Stimulated activated CD4-positive, alpha-beta T cell treated with anti-CD3 and anti-CD28 coated beads, Interleukin-1b, Interleukin-23, amount 100 ng/mL, for 4 hours (primary cell): ENCODE data around the gene IL1B.

Experiments used
- DNase-seq, 2 donors: peaks; one replicate each; pipeline ENCODE4 v3.0.0-alpha.2; 2020; ENCODE audit warnings: low read depth in 2 of 2

The IL1B gene

DNA sequence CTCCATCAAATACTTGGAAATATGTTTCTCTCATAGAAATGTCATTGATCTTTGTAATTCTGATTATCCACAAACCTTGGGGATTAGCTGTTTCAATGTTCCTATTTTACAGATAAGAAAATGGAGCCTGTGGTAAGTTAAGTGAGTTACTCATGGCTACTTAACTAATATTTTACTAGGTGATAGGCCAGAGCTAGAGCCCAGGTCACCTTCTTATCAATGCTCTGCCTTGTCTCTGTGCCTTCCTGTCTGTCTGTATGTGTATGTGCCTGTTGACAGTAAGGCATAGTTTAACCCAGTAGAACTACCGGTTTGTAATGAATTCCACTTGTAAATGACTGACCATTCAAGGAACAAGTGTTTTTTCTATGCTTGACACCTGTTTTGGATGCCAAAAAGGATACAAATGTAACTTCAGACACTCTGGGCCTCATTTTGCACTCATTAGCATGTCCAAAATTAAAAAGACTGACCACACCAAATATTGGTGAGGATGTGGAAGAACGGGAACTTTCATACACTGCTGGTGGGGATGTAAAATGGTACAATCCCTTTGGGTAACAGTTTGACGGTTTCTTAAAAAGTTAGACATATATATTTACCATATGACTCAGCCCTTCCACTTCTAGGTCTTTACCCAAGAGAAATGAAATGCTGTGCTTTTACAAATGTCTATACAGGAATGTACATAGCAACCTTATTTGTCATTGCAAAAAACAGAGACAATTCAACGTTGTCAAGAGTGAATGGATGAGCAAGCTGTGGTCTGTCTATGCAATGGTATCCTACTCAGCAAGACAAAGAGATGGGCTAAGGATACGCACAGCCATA is 32.7 kb downstream of the IL1B start:
- no peak for DNase-seq

DNA sequence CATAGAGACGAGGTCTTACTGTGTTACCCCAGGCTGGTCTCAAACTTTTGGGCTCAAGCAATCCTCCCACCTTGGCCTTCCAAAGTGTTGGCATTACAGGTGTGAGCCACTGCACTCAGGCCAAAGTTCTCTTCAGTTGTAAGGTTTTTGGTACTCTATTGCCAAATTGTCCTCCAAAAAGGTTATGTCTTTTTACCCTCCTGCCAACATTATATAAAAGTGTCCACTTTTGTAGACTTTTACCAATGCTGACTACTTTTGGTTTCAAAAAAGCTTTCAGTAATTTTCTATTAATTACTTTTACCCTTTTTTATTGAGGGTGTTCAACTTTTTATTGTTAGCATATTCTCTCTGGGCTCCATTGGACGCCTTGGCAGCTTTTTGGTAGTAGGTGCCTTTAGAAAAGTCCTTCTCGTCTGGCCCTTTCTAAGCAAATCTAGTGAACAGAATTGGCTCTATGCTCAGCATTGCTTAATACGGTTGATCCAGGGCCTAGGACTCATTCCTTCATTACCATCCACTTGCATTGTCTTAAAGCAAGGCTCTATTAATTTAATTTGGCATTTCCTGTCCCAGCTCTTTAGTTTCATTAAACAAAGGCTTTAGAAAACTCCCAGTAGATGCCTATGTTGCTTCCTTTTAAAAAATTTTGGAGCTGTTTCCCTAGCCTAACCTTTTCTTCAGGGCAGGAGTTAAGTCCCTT is 35.5 kb downstream of the IL1B start:
- DNase-seq: no peak

DNA sequence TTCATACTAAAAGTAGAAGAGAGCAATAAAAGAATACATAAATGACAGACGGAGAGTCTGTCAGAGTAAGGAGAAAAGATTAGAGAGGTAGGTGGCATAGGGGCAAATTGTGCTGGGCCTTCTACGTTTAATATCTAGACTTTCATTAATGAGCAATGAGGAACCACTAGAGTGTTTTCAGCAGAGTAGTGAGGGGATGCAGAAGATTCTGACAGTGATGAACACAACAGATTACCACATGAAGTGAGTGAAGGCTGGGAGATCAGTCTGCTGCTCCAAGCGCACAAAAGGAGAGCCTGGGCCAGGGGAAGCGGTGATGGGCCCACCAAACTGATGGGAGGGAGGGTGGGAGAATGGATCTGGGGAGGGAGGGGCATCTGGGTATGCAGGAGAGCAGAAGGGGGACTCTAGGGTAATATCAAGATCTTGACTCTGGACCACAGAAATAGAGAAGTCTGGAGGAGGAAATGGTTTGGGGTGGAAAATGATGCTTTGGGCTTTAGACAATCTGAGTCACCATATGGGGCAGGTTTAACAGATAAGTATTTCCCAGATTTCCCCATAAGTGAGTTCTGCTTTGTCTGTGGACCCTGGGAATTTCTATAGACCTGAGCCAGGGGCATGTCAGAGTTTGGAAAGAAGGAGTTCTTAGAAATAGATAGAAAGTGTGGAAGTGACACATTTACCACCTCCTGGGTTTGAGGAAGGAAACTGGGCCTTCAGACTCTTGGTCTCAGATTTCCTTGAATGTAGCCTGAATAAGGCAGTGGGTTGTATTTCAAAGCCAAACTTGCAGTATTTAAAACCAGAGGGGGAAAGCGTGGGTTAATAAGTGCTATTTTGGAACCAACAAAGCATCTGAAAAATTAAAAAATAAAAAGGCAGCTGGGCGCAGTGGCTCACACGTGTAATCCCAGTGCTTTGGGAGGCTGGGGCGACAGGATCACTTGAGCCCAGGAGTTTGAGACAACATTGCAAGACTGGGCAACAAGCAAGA is 37.3 kb downstream of the IL1B start:
- DNase-seq: no peak

DNA sequence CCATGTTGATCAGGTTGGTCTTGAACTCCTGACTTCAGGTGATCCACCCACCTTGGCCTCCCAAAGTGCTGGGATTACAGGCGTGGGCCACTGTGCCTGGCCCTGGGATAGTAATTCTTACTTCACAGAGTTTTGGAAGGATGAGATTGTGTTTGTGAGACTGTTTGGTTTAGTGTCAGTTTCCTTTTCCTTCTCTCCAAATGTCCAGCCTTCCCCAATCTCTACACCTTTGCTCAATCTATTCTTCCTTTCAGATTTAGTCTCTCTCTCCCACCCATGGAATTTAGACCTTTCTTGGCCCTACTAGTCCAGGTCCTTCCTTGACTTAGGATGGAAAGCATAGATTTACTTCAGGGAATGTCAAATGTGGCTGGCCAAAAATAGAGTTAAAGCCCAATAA is 40.1 kb downstream of the IL1B start:
- DNase-seq: no peak

DNA sequence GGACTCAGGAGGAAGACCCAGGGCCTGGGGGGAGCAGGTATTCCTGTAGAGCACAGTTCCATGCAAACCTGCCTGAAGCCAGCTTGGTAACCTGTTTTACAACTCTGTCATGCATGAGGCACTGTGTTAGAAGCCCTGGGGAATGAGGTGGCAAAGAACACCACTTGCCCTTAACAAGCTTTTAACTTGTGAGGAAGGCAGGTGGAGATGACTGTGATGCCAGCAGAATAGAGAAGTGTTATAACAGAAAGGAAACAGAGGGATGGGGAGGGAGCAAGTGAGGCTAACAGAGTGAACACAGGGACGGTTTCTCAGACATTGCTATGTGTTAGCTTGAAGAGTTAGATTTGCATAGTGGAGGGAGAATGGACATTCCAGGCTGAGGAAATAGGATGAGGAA is 40.8 kb downstream of the IL1B start:
- DNase-seq: no peak

DNA sequence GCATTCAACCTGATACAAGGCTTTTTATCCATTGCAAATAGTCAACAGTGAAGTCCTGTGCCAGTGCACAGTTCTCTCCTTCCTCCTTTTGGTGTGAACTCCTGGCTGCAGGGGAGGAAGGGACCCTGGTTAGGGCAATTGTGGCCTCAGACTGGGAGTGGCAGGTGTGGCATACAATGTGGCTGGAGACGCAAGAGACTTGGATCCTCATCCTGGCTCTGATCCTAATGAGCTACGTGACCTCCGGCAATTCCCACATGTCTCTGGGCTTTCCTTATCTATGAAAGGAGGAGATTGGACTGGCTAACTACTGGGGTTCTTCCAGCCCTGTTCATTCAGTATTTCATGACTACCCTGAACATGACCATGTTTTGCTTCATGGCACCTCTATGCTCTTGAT is 41.7 kb downstream of the IL1B start:
- no peak for DNase-seq

DNA sequence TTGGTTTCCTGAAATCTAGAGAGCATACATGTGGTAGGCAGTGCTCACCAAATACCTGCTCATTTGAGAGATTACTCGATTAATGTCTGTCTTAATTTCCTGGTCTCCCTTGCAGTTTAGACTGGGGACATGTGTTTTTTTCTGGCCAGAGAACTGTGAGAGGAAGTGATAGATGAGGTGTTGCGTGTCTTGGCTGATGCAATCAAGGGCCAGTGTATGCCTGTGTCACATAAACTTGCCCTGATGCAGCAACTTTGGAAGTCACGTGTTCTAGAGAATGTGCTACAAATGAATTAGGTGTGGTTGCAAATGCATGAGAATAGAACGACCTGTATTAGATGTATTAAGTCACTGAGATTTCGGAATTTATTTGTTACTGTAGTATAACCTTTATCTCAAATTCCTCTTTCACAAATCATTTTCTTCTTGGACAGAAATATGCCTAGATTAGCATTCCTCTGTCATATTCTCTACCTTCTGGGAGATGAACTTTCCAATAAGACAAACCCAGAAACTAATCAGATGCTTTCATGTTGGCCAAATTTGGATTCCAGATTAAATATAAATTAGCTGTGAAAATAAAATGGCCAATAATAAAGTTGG is 42.3 kb downstream of the IL1B start:
- DNase-seq: no peak

DNA sequence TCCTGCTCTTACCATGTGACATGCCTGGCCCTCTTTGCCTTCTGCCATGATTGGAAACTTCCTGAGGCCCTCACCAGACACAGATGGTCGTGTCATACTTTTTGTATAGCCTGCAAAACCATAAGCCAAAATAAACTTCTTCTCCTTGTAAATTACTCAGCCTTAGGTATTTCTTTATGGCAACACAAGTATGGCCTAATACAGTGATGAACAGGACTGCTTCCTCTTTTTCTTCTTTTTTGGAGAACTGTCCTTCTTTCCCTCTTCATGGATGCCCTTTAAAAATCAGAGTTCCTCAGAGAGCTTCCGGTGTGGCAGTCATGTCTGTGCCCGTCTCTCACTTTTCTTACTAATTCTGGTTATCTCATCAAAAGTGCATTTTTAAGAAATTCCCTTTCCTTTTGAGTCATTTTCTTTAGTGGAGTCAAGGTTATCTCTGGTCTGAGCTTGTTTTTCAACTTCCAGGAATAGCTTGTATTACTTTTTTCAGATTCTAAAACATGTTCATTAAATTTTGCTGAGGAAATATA is 43.1 kb downstream of the IL1B start:
- DNase-seq: no peak

DNA sequence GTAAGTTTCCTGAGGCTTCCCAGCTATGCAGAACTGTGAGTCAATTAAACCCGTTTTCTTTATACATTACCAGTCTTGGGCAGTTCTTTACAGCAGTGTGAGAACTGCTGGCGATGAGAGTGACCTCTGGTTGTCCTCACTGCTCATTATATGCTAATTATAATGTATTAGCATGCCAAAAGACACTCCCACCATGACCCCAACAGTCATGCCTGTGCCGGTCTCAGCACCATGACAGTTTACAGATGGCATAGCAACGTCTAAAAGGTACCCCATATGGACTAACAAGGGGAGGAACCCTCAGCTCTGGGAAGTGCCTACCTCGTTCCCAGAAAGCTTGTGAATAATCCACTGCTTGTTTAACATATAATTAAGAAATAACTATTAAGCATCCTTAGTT is 44.2 kb downstream of the IL1B start:
- DNase-seq: no peak

DNA sequence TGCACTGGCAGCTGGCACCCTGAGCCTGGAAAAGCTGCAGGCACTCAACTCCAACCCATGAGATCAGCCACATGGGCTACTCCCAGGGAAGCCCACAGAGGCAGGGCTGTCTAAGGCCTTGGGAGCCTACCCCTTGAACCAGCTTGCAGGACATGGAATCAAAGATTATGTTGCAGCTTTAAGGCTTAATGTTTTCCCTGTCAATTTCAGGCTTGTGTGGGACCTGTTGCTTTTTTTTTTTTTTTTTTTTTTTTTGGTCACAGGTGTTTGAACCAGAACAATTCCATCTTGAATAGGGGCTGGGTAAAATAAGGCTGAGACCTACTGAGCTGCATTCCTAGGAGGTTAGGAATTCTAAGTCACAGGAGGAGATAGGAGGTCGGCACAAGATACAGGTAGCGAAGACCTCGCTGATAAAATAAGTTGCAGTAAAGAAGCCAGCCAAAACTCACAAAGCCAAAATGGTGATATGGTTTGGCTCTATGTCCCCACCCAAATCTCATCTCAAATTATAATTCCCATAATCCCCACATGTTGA is 44.8 kb downstream of the IL1B start:
- DNase-seq: no peak

DNA sequence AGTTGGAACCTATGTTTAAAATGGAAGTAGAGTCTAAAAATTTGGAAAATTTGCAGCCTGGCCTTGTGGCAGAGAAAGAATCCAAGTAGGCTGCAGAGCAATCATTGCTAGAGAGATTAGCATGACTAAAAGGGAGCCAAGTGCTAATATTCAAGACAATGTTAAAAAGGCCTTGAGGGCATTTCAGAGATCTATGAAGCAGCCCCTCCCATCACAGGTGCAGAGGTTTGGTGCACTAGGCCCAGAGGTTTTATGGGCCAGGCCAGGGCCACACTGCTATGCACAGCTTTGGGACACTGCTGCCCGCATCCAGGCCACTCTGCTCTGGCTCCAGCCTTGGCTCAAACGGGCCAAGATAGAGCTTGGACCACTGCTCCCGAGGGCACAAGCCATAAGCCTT is 45.6 kb downstream of the IL1B start:
- no peak for DNase-seq

DNA sequence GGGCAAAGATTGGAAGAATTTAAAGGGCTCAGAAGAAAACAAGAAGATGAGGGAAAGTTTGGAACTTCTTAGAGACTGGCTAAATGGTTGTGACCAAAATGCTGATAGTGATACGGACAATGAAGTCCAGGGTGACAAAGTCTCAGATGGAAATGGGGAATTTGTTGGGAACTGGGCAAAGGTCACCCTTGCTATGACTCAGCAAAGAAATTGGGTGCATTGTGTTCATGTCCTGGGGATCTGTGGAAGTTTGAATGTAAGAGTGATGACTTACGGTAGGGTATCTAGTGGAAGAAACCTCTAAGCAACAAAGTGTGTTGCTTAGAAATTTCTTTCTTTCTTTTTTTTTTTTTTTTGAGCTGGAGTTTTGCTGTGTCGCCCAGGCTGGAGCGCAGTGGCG is 46.3 kb downstream of the IL1B start:
- no peak for DNase-seq

DNA sequence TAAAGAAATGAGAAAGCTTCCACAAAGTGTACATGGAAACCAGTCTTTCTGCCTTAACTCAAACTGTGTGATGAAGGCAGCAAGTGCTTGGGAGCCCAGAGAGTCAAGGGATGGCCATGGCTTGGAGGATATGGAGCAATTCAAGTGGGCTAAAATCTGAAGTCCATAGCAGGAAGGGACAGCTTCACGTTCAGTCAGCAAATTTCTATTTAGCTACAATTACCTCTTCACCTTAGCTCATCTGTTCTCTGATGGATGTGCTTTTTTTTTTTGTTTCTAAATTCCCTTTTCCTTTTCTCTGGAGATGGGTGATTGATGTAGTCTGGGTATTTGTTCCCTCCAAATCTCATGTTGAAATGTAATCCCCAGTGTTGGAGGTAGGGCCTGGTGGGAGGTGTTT is 47.4 kb downstream of the IL1B start:
- no peak for DNase-seq

DNA sequence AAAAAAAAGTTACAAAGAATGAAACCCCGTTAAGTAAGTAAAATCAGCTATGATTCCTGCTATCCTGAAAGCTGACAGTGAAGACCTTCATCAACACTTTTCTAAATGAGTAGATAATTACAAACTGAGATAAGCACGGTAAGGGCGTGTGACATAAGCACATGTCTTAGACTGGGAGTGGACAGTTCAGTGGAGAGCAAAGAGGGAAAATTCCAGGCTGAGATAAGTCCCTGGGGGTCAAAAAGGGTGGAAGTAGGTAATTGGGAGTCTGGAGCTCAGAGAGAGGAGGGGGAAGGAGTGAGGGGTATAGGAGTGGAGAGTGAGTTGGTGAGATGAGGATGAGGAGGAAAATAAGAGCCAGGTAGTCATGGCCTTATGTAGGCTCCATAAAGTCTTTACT is 47.9 kb downstream of the IL1B start:
- DNase-seq: no peak

DNA sequence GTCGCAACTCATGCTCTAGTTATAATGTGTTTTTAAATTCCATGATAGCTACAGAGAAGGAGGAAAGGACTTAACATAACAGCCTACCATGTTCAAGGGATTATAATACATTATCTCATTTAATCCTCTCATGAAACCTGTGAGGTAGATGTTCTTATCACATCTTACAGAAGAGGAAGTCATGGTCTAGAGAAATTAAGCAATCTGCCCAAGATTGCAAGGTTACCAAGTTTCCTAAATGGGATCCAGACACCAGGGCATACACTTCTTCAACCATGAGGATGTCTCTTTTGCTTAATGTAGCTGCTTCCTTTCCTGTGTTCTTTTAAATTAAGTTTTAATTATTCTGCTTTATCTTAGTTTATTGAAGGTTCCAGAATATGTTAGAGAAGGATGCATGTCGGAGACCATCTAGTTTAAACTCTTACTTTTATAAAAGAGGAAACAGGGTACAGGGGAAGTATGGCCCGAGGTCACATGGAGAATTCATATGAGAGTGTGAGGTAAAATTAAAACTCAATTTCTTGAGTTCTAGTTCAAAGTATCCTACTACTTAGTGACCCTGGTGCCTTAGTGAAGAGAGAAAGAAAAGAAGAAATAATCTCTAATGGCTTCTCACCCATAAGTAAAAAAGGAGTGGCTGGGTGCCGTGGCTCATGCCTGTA is 48.7 kb downstream of the IL1B start:
- no peak for DNase-seq

DNA sequence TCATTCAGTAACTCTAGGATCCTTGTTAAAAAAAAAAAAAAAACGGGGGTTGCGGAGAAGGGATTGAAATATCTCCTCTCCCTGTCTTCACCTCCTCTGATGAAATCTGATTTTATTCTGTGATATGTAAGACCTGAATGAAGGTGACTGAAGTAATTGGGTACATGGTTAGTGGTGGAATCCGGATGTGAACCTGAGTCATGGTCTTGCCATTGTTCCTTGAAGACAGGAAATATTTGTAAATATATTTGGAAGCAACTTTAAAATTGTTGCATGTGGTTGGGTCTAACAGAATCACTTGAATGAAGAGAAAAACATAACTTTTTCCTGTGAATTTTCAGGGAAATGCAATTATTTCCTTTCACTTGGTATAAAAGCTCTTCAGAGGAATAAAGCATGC is 49.3 kb downstream of the IL1B start:
- DNase-seq: no peak

DNA sequence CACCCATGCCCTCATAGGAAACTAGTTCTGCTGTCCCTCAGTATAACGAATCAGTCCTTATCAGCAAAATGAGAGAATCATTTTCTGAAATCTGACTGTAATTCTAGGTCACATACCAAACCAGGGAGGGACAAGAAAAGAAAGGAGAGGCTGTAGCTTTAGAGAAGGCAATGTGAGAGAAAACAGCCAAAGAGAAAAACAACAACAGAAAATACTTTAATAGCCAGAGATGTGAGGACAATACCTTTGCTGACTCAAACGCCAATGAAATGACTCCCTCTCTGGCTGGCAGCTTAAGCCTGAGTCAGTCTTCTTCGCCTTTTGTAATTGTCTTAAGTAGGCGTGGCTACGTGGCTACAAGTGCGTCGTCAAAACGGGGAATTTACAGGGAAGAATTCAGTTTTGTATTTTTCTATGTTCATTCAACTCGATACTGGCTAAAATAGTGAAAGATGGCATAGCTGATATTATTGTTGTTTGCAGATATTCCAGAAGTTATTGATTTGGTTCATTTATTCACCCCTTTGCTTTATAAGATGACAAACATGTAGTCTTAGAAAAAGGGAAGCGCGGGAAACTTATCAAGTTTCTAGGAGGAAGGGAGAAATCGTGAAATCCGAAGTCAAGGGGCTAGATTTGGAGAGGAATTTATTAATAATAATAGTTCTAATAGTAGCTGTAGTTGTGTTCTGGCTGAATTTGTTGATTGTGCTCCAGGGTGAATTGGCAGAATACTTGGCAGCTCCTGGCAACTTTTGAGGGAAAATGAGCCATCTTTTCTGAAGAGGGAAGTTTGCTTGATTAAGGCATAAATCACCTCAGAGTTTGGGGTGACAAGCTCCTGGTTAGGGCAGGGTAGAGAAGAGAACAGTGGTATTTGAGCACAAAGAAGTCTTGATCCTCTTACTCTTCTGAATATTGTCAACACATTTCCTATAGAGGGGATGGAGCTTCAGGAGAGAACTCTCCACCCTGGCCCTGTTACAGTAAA is 52.1 kb downstream of the IL1B start, which contains the start of gene IL1A:
TSS of gene IL1A (minus strand) at position 295 of the 991 bp plus-strand sequence. CDS start 723 bp downstream, outside the sequence.
- DNase-seq: no peak

DNA sequence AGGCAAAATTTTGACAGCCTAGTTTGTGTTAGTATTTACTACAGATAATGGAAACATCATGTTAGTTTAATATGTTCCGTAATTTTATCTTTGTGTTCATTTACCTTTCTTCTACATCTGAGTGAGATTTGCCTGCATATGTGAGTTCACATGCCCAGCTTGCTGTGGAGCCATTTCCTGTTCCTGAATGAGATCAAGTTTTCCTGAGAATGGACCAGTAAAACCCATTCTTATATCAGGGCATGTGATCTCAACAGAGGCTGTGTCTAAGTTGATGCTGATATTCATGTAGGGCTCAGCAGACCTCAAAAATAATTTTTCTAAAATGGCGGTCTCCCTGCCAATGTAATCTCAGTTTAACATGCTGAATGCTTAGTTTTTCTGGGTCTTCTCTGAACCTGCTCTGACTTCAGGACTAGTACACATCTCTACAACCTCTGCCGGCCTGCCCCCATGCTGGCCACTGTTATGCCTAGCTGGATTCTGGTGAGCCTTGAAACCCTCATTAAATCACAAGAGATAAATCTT is 53.3 kb downstream of the IL1B start:
- no peak for DNase-seq

DNA sequence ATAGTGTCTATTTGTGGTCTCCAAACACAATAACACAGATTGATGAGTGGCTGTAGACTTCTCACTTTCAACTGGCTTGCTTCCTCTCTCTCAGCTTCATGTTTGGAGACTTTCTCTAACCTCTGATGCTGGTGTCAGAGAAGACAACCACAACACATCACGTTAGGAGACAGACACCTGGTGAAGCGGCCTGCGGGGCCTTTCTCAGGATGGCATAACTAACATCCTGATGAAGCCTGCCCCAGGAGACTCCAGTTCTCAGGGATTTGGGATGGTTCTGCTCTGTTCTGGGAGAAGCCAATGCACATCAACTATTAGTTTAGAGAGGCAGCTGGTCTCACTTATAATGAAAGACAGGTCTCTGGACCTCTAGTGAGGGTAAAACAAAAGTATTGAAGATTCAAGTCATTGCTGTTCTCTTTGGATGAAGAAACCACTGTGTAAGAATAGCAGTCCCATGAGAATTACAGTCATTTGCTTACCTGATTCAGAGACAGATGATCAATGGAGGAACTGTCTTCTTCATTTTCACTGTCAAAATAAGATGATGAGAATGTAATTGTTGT is 54.3 kb downstream of the IL1B start:
- DNase-seq: no peak
